ENCODE measurements around the gene FAM181A. TPM values are rescaled to one million over a fixed set of nuclear protein-coding genes. Genes with fewer than 3 reads are reported as not detected.

The FAM181A gene
- total RNA-seq, 4 donors from 2014 or later, result not detected

DNA sequence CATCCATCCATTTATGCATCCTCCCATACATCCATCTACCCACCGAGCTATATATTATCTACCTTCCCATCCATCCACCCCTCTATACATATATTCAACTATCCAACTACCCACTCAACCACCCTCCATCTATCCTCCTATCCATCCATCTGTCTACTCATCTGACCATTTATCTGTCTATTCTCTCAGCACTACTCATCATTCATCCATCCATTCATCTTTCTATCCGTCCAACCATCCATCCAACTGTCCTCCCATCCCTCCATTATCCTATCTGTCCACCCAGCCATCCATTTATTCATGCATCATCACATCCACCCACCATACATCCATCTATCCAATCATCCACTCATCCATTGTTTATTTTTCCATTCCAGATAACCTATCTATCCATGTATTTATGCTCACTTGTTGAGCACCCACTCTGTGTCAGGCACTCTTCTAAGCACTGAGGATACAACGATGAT, 37.7 kb downstream of the FAM181A start:
- no peak for TF ChIP-seq CTCF (IDR thresholded peaks at IDR 0.05)
- no peak for TF ChIP-seq POLR2A (IDR thresholded peaks at IDR 0.05)
- no peak for TF ChIP-seq POLR2AphosphoS5 (IDR thresholded peaks at IDR 0.05)
- no peak for TF ChIP-seq EP300 (IDR thresholded peaks at IDR 0.05)
- Histone ChIP-seq H3K4me3 (no peak overlapping the region), H3K36me3 (no peaks in the 10 kb centered on the region), H3K27me3 (no peaks in the 10 kb centered on the region), H3K4me1 (peaks cover 5% of the 10 kb centered on the region), H3K27ac (no peak overlapping the region), H3K9me3 (no peaks in the 10 kb centered on the region)
- DNase-seq (ENCODE audit: low spot score in 2 of 2), result no peak
- 93% methylated on average over 3 of the region's 3 CpGs for WGBS

DNA sequence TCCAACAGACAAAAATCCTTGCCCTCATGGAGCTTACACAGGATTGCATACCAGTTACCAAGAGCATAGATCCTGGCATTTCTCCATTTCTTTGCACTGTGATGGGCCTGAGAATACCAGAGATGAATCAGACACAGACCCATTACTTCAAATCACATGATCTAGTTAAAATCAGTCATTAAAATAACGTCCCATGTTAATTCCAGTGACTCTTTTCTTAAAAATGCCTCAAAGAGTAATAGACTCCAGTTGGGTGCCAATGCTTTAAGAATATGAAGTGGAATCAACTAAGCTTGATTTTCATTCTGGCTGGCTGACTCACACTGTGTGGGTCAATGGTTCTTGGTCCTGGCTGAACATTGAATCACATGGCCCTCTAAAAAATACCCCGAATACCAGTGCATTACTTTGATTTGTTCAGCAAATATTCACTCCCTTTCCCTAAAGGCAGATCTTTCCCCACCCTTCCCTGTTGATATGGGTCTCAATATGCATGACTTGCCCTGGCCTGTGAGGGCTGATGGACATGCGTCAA, 38.2 kb downstream of the FAM181A start:
- H3K4me3 ChIP-seq, result no peak overlapping the region
- H3K27me3 ChIP-seq, result no peaks in the 10 kb centered on the region
- WGBS, result 65% methylated on average over 3 of the region's 3 CpGs
- TF ChIP-seq CTCF (IDR thresholded peaks at IDR 0.05) (no peak), EP300 (IDR thresholded peaks at IDR 0.05) (no peak), POLR2AphosphoS5 (IDR thresholded peaks at IDR 0.05) (no peak), POLR2A (IDR thresholded peaks at IDR 0.05) (no peak)
- no peaks in the 10 kb centered on the region for H3K9me3 ChIP-seq
- DNase-seq (ENCODE audit: low spot score in 2 of 2), result no peak
- H3K36me3 ChIP-seq, result no peaks in the 10 kb centered on the region
- H3K27ac ChIP-seq, result no peak overlapping the region
- H3K4me1 ChIP-seq, result peaks cover 5% of the 10 kb centered on the region

GRCh38 chr14:93965946-93966474, 38.9 kb downstream of the FAM181A start:
- Histone ChIP-seq H3K4me3 (no peak overlapping the region), H3K4me1 (peaks cover 8% of the 10 kb centered on the region), H3K9me3 (no peaks in the 10 kb centered on the region), H3K36me3 (no peaks in the 10 kb centered on the region), H3K27ac (no peak overlapping the region), H3K27me3 (no peaks in the 10 kb centered on the region)
- TF ChIP-seq EP300 (IDR thresholded peaks at IDR 0.05), result no peak
- no peak for TF ChIP-seq POLR2AphosphoS5 (IDR thresholded peaks at IDR 0.05)
- no peak for TF ChIP-seq POLR2A (IDR thresholded peaks at IDR 0.05)
- no peak for TF ChIP-seq CTCF (IDR thresholded peaks at IDR 0.05)
- 97% methylated on average over 3 of the region's 3 CpGs for WGBS
- no peak for DNase-seq (ENCODE audit: low spot score in 2 of 2)

DNA sequence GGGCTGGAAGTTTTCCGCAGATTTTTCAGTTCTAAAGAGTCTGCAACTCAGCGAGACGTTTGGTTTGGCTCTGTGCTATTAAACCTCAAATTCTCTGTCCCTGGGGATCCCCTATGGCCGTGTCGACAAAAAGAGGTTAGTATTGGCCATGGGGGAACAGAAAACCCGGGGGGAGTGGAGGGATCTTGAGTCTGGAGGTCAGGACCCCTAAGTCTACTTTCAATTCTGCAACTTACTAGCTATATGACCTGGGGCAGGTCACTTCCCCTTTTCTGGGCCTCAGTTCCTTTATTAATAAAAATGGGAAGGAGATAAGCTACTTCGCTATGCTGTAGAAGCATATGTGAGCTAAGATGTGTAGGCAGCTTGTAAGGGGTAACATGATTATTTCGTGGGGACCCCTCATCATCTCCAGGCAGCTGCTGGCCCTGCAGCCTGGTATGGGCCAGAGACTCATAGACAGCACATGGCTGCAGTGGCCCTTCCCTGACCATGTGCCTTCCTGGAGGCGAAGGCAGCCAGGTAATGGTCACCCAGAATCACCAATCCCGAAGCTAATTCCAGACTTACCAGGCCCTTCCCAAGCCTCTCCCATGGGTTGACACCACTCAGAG, 40.6 kb downstream of the FAM181A start:
- H3K9me3 ChIP-seq, result no peaks in the 10 kb centered on the region
- WGBS, result 77% methylated on average over 6 of the region's 10 CpGs
- no peak for TF ChIP-seq CTCF (IDR thresholded peaks at IDR 0.05)
- TF ChIP-seq POLR2A (IDR thresholded peaks at IDR 0.05), result no peak
- TF ChIP-seq POLR2AphosphoS5 (IDR thresholded peaks at IDR 0.05), result no peak
- no peak for TF ChIP-seq EP300 (IDR thresholded peaks at IDR 0.05)
- no peaks in the 10 kb centered on the region for H3K27me3 ChIP-seq
- no peak for DNase-seq (ENCODE audit: low spot score in 2 of 2)
- H3K4me3 ChIP-seq, result no peak overlapping the region
- no peaks in the 10 kb centered on the region for H3K36me3 ChIP-seq
- H3K4me1 ChIP-seq, result peaks cover 11% of the 10 kb centered on the region
- H3K27ac ChIP-seq, result no peak overlapping the region

- H3K27ac ChIP-seq, result no peak overlapping the region
- peaks cover 11% of the 10 kb centered on the region for H3K4me1 ChIP-seq
- 95% methylated on average over 10 of the region's 12 CpGs for WGBS
Observed at GRCh38 chr14:93969082-93969828, 42.1 kb downstream of the FAM181A start.

More at GRCh38 chr14:93969082-93969828, 42.1 kb downstream of the FAM181A start:
- no peaks in the 10 kb centered on the region for H3K27me3 ChIP-seq
- H3K36me3 ChIP-seq, result no peaks in the 10 kb centered on the region
- TF ChIP-seq CTCF (IDR thresholded peaks at IDR 0.05), result no peak
- TF ChIP-seq POLR2A (IDR thresholded peaks at IDR 0.05), result no peak
- no peak for TF ChIP-seq POLR2AphosphoS5 (IDR thresholded peaks at IDR 0.05)
- no peak for TF ChIP-seq EP300 (IDR thresholded peaks at IDR 0.05)
- H3K4me3 ChIP-seq, result no peak overlapping the region
- H3K9me3 ChIP-seq, result no peaks in the 10 kb centered on the region
- DNase-seq (ENCODE audit: low spot score in 2 of 2), result no peak

All from suprapubic skin (tissue), 4 donors.